ENCODE data around the gene CDHR2.

DNA sequence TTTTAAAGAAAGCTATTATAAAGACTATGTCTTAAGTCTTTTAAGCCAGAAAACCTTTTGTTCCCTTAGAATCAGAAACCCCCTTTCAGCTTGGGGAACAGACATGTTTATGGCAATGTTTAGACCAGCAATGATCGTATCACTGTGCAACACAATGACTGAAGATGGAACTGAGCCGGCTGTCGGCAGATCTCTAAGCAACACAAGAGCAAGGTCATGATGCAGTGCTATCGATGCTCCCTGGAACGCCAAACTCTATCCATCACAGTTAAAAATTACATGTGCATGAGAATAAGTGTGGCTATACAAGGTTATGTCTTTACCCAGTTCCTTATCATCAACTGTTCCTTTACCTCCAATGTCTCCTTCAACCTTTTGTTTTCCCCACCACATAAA is 10.2 kb upstream of the CDHR2 start:
- TF ChIP-seq MAX (CRISPR knock-in tag; IDR thresholded peaks at IDR 0.05) = no peak
- TF ChIP-seq NFE2L1 (CRISPR knock-in tag; IDR thresholded peaks at IDR 0.05) = no peak
- TF ChIP-seq, protein P1, sequence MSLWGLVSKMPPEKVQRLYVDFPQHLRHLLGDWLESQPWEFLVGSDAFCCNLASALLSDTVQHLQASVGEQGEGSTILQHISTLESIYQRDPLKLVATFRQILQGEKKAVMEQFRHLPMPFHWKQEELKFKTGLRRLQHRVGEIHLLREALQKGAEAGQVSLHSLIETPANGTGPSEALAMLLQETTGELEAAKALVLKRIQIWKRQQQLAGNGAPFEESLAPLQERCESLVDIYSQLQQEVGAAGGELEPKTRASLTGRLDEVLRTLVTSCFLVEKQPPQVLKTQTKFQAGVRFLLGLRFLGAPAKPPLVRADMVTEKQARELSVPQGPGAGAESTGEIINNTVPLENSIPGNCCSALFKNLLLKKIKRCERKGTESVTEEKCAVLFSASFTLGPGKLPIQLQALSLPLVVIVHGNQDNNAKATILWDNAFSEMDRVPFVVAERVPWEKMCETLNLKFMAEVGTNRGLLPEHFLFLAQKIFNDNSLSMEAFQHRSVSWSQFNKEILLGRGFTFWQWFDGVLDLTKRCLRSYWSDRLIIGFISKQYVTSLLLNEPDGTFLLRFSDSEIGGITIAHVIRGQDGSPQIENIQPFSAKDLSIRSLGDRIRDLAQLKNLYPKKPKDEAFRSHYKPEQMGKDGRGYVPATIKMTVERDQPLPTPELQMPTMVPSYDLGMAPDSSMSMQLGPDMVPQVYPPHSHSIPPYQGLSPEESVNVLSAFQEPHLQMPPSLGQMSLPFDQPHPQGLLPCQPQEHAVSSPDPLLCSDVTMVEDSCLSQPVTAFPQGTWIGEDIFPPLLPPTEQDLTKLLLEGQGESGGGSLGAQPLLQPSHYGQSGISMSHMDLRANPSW (CRISPR knock-in tag; conservative IDR thresholded peaks at IDR 0.05; ENCODE audit: low read depth) = no peak
- TF ChIP-seq, protein P2, sequence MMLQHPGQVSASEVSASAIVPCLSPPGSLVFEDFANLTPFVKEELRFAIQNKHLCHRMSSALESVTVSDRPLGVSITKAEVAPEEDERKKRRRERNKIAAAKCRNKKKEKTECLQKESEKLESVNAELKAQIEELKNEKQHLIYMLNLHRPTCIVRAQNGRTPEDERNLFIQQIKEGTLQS (CRISPR knock-in tag; conservative IDR thresholded peaks at IDR 0.05) = no peak
